ENCODE data around the gene MAD1L1.

GRCh38 chr7:1884583-1885350 lies 348.0 kb downstream of the MAD1L1 start:
- TF ChIP-seq POLR2AphosphoS5 (IDR thresholded peaks at IDR 0.05; ENCODE audit: borderline replicate concordance, low read depth, low read length) (no peak), EZH2 (IDR thresholded peaks at IDR 0.05) (no peak), FOXP2 (optimal IDR thresholded peaks at IDR 0.05; ENCODE audit: control extremely low read depth, extremely low read length, insufficient read depth) (no peak)
